NCI-H2081 (cell line): ENCODE data around the gene ZFHX3.

Source experiments
- DNase-seq, 2 experiments: peaks; one replicate each; lab custom pipeline; 2025; lab: John Stamatoyannopoulos, UW

The ZFHX3 gene

GRCh38 chr16:73057291-73058210 is 9.6 kb upstream of the ZFHX3 start:
- no peak for DNase-seq

DNA sequence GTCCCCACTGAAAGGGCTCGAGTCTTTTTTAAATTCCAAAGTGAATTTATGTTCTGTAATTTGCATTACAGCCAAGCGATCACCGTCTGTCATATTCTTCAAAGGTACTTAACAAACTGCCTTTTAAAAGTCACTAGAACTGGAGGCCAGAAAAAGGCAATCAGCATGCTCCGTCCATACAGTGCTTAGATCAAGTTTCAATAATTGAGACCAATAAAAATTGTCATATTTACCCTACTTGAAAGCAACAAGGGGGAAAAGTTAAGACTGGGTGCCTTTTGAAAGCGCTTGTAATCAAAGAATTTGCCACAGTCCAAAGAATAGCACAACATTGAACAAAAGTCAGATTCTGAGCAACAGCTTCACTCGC is 9.0 kb upstream of the ZFHX3 start:
- DNase-seq, result no peak

DNA sequence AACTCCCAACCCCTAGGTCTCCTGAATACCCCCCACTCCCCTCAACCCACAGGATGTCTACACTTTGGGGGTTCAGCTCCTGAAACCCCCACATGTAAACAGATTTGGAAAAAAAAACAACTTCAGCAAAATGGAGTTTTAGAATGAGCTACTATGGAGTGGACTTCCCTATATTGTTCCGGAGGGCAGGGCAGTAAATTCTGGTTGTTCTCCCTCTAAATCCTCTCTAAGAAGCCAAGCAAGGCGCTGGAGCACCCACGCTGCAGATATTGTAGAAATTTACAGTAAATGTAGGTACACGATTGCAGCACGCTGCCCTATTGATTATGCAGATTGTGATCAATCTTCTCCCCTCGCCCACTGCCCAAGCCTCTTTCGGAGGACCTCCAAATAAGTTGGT is 8.5 kb upstream of the ZFHX3 start:
- DNase-seq, result no peak

GRCh38 chr16:73054813-73055482 is 7.0 kb upstream of the ZFHX3 start:
- peak in 1 of 2 experiments; percentile 59 for DNase-seq

DNA sequence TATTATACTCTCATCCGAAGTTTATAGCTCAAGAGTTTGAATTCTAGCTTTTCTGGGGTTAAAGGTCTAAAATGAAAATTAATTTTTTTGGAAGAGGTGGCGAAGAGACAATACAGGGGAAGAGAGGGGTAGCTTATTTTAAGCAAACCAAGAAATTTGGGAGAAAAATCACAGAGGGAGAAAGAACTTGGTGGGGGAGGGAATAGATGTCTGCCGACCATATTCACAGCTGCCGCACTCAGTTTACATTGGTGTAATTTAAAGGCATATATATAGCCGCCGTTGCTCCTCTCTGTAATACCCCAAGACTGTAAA is 6.5 kb upstream of the ZFHX3 start:
- DNase-seq, result peak in 1 of 2 experiments; percentile 38

DNA sequence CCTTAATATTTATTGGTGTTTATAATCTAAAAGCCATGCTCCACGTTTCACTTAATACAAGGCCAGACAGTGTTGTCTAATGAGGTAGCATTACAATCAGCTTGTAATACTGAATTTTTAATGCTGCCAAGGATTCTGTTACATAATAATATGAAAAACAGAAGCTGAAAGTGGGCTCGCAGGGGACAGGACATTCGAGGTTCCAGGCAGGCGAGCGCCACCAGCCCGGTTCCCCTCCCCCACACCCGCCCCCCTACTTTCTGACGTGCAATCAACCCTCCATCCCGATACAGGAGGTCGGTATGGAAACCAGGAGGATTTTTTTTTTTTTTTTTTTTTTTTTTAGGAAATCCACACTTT is 6.2 kb upstream of the ZFHX3 start:
- DNase-seq, result no peak

GRCh38 chr16:73053364-73054124 is 5.6 kb upstream of the ZFHX3 start:
- DNase-seq, result peak in 1 of 2 experiments; percentile 54

DNA sequence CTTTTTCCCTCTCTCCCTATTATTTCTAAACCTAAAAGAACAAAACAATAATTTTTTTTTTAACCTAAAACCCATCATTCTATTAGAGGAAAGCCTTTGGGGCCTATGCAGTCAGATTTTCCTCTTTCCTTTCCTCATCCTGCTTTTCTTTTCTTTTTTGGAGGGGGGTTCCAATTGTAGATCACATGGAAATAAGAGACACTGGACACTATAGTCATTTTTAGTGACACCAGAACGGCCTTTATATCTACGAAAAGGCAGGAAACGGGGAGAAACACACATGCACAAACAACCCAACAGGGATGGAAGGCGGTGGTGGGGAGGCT is 5.1 kb upstream of the ZFHX3 start:
- DNase-seq, result no peak

DNA sequence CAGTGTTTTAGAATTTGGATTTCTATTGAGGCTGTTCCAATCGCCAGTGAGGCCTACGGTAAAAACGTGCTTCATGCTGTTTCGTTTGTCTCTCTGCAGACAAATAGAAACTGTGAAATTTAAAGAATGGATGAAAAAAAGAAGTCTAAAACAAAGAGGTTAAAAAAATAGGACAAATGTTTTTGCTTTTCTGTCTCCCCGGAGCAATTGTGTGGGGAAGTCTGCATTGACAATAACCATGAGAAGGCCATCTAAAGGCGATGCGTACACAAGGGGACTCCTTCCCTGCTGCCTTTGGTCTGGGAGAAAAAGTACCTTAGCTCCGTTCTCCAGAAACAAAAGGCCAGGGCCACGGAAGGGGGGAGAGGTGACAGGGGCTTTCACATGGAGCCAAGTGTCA is 4.6 kb upstream of the ZFHX3 start:
- peak in 1 of 2 experiments; percentile 12 for DNase-seq

GRCh38 chr16:73051961-73052360 is 4.0 kb upstream of the ZFHX3 start:
- no peak for DNase-seq

DNA sequence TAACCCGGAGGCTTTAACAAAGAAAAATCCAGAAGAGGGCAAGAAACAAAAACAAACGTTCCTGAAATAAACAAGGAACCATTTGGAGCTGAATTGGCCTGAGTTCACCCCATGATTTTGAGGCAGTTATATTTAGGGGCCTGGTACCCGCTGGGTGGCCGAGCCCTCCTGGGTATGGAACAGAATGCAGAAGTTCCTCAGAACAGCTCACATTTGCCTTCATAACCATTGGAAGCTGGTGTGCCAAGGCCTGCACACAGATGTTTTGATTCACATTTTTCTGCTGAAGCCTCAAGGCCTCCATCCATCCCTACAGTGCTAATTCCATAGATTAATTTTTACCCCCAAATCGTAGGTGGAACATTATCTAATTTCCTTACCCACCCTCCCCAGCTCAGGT is 3.3 kb upstream of the ZFHX3 start:
- no peak for DNase-seq

- peak in 1 of 2 experiments; percentile 53 for DNase-seq
These were observed 2.5 kb upstream of the ZFHX3 start for GRCh38 chr16:73050201-73051099.

GRCh38 chr16:73049511-73049910 is 1.6 kb upstream of the ZFHX3 start:
- no peak for DNase-seq

GRCh38 chr16:73049091-73049490 is 1.2 kb upstream of the ZFHX3 start:
- DNase-seq, result no peak

- no peak for DNase-seq
These were observed 558 bp upstream of the ZFHX3 start for GRCh38 chr16:73048292-73049080.

DNA sequence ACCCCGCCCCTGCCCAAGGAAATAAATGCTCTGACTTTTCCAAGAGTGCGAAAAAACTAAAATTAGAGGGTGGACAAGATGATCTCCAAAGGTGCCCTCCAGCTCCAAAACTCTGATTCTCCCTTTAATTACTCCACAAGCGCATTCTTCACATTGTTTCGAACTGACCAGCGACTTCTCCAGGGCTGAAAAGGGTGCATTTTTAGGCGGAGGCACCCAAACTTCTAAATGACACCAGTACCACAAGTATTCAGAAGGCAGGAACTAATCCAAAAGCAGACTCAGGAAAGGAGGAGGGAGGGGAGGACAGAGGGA is 750 bp downstream of the ZFHX3 start:
- DNase-seq, result no peak

- peak in 1 of 2 experiments; percentile 8 for DNase-seq
These were observed 1.1 kb downstream of the ZFHX3 start for GRCh38 chr16:73046849-73047214.

GRCh38 chr16:73046202-73046848 is 1.6 kb downstream of the ZFHX3 start:
- no peak for DNase-seq

GRCh38 chr16:73043828-73044467 is 4.0 kb downstream of the ZFHX3 start:
- no peak for DNase-seq

DNA sequence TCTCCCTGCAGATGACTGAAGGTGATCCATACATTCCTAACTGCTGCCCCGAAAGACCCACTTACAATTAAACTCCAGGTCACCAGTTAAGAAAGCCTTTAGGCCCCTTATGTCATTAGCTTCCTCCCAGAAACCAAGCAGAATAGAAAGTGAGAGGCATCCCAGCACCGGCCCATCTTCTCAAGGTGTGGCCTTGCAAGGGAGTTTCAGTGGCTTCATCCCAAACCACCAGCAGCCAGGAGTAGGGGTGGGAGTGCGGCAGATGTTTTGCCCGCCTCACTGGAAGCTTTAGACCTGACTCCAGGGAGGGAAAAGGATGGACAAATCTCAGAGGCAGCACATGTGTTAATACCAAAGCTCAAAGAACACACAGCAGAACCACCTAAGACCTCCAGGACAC is 5.1 kb downstream of the ZFHX3 start:
- DNase-seq, result no peak
